GM21619 (cell line): Measurements from ENCODE around the gene ADCY5.

Experiments used
- ATAC-seq: cut with Tn5 transposase; IDR thresholded peaks from one replicate; pipeline ENCODE4 v1.9.1; 2021; ENCODE audit not compliant: unreplicated experiment

The ADCY5 gene

DNA sequence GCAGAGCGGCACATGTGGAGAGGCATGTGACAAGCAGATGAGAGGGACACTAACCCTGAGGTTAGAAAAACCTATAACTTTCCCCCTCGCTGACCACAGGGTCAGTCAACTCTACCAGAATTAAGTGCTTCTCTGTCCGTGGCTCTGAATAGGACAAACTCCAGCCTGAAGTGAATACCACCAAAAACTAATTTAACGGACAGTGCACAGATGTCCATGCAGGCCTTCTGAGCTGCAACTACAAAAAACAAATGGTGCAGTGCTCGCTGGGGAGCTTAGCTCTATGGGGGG, 59.3 kb downstream of the ADCY5 start:
- ATAC-seq: no peak

DNA sequence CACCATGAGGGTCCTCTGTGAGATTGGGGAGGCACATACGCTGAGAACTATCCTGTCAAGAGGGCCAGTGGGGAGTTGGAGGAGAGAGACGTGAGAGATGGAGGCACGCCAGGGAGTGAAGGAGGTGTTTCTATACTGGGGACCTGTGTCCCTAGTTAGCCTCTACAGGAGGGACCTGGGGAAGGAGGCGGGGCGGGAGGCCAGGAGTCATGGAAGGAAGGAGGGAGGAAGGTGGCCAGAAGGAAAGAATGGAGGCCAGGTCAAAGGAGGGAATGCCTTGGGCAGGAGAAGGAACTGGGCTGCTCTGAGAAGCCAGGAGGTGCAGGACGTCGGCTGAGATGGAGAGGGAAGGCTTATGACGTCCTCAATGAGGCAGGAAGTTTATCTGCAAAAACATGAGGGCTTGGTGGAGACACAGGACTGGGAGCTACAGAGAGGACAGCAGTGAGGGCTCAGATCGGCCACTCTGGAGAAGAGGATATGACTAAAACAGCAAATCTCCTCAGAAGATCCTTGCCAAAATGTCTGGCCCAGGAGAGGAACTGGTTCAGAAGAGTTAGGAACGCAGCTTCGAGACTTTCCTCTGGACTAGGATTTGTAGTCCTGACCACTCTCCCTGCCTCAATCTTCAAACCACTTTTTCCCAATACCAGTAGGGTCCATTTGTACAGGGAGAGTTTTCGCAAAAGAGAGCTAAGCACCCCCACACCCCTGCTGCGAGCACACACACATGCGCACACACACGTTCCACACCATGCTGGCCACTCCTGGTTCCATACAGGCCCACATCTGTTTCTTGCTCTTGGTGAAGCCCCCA, 59.9 kb downstream of the ADCY5 start:
- no peak for ATAC-seq

DNA sequence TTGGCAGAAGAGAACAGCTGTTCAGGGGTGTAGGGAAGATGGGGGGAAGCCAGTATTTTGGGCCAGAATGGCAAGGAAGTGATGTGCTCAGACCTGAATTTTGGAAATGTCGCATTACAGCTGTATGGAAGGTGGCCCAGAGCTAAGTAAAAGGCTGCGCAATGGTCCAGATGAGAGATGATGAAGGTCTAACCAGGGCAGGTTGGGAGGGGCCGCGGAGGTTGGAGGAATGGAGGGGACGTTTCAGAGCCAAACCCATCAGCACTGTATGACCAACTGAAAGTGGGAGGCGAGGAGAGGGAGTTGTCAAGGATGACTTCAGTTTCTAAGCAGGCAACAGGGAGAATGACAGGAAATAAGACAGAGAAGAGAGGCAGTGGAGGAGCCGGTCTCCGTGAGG, 60.8 kb downstream of the ADCY5 start:
- no peak for ATAC-seq

DNA sequence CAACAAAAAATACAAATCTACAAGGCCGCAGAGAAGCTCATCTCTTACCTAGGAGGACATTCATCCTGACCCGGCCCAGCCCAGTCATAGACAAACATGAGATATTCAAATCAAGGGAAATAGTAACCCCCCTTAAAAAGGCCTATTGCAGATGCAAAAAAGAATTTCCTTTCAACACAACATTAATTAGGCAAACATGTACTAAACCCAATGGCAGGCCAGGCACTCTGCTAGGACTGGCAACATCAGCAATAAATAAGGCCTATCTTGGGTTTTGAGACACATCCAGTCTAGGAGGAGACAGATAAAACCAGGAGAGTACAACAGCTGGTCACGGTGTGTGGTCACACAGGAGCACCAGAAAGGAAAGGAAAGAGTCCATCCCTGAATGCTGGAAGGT, 61.4 kb downstream of the ADCY5 start:
- no peak for ATAC-seq

DNA sequence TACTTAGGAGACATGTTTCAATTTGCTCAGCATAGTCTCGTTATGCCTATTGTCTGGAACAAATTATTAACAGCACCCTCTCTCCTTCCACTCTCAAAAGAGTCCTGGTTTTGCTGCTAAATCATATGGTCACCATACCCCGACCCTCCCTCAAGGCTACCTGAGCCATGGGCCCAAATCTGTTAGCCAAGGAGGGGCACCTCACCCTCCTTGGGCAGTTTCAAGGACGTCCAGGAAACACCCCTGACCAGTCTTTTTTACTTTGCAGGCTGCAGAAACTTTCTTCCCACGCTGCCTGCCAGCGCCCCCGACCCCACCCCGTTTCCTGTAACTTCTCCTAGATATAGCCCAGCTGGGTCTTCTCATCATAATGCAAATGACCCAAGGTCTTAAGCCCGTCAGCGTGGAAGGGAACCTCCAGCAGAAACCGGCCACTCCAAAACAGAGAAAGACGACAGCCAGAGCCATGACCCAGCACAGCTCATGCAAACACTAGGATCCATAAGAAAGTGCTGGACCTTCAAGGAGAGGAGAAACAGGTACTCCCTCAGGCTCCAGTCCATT, 62.3 kb downstream of the ADCY5 start:
- ATAC-seq: no peak

DNA sequence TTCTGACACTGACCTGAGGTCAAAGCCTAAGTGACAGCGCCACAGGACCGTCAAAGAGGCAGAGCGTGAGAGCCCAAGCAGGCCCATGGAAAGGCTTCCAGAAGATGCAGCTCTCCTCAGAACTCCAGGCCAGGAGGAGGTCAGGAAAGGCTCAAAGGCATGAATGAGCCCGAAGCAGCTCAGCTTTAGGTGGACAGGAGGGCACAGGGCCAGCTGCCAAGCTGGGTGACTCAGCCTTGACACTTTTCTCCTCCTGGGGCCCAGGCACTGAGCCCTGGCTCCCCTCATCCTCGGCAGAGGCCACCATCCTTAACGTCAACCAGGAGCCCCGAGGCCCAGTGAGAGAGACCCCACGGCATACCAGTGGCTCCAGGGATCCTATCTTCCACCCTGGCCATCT, 62.9 kb downstream of the ADCY5 start:
- ATAC-seq: no peak

DNA sequence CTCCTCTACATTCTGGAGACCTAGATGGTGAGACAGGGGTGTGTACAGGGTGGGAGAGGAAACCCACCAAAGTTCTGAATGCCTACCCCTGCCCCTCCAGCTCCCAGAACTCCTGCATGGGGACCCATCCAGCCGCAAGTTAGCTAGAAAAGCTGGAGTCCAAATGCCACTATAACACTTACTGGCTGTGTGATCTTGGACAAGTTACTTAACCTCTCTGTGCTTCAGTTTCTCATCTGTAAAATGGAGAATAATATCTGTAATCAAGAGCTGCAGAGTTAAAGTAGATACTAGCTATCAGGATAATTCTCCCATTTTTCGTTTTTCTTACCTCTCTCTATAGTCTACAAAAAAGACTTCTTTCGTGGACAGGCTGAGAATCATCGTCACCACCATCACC, 63.4 kb downstream of the ADCY5 start:
- ATAC-seq: no peak

DNA sequence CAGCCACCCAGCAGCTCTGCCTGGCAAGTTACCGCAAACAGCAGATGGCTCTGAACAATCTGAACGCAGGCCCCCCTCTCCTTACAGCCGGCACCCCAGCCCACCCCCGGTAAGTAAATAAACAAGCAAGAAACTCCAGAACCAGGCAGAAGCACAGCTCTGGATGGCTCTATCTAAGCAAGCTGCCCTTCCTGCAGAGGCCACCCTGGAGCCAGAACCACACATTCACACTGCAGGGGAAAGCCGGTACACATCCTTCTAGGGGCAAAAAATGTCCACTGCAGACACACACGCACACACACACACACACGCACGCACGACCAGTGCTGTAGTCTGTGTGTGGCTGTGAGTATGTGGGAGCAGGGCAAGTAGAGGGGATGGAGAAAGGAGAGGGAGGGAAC, 63.9 kb downstream of the ADCY5 start:
- no peak for ATAC-seq

DNA sequence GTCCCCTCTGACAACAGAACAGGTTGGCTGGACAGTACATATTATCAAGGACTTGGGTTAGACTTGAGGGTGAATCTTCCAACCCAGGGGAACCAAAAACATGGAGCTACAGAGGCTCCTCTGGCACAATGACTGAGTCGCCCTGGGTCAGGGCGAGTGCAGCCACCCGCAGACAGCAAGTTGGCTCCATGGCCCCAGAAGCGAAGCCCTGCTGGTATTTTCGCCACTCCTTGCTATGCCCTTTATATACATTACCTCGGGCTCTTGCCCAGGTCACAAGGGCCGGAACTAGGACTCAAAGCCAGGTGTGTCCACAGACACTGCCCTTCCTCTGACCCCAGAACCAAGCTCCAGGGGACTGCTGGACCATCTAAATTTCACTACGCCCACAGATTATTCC, 64.6 kb downstream of the ADCY5 start:
- ATAC-seq: no peak

DNA sequence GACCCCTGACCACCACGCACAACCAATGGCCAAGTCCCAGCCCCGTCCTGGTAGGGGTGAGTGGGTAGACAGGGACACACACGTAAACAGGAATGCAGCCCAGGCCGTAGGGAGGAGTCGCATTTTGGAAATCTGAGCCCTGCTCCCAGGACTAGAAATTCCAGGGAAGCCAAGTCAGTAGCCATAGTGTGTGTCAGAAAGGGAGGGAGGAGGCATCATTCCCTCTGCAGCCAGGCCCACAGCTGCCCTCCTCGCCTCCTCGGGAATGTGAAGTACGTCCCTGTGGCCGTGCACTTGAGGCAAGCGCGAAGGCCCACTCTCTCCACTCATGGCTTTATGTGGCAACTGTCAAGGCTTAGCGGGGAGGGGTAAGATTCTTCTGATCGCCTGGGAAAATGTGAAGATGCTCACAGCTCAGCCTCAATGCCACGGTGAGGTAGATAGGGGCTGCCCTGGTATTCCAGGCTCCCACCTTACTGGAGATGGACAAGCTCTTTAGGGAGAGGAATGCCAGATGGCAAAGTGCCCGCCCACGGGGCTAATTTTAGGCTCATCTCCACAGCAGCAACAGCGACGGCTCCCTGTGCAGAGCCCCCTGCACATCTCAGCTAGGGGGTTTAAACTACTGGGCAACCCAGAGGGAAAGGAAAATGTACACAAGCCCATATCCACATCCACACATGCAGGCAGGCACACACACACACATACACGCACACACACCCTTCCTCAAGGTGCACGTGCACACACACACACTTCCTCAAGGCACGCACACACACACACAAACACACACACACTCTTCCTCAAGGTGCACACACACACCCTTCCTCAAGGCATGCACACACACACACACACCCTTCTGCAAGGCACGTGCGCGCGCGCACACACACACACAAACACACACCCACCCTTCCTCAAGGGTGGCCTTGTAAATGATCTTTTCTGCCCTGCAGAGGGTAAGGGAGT, 65.5 kb downstream of the ADCY5 start:
- ATAC-seq: no peak

DNA sequence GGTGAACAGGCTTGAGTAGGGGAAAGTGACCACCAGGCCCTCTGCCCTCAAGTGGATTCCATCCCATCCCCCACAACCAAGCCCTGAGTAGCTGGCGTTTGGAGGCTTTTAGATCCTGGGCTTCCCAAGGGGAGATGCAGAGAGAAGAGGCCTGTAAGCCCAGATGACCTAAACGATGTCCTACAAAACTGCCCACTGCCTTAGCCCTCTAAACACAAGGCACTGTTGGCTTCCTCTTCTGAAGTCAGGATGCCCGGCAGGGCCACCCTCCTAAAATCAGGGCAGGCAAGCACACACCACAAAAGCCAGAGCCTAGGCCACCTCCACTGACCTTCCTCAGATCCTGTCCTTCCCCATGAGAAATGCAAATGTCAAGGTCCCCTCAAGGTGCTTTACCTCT, 68.6 kb downstream of the ADCY5 start:
- ATAC-seq: no peak

DNA sequence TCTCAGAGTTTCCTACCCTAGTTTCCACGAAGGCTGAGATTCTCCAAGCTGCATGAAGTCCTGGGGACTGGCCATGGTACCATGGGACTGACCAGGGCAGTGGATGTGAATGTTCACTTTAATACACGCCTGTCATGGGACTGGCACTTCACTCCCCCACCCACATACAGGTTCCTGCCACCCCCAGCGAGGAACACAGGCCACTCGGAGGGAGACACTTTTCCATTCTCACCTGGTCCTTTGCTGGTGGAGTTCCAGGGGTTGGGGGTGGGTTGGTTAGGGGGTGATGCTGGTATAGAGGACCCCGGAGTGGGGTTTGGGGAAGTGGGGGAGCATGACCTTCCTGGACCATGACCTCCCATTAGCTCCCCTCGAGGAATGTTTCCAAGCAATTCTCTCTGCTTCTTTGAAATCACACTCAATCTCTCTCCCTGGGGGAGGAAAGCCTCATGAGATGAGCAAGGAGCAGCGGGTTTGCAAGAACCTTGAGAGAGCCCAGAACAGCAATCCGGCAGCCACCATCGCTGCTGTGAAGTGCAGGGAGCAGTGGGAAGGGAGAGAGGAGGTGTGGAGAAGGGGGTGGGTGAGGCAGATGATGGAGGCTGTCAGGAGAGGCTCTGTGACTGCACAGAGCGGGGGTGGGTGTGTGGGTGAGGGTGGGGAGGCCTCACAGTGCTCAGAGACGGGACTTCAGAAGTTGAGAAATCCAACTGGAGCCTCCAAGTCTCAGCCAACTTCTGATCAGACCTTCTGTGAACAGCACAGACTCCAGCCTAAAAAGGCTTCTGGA, 69.7 kb downstream of the ADCY5 start:
- no peak for ATAC-seq

DNA sequence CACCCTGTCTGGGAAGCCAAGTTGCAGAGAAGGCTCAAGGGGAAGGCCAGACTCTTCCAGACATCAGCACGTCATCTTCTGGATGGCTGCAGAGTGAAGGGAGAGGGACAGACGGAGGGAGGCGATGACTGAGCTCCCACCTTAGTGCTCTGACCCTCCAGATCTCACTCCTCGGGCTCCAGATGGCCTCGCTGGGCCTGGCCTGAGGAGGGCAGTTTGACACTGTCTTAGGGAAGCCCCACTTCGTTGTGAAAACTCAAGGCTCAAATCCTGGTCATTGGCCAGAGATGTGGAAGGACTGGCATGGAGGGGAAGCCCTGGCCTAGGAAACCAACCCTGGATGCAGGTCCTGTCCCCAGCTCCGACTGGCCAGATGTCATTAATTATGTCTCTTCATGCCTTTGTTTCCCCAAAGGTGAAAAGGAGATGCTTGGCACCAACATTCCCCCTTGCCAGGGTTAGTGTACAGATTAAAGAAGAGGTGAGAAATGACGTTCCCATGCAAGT, 70.4 kb downstream of the ADCY5 start:
- no peak for ATAC-seq

DNA sequence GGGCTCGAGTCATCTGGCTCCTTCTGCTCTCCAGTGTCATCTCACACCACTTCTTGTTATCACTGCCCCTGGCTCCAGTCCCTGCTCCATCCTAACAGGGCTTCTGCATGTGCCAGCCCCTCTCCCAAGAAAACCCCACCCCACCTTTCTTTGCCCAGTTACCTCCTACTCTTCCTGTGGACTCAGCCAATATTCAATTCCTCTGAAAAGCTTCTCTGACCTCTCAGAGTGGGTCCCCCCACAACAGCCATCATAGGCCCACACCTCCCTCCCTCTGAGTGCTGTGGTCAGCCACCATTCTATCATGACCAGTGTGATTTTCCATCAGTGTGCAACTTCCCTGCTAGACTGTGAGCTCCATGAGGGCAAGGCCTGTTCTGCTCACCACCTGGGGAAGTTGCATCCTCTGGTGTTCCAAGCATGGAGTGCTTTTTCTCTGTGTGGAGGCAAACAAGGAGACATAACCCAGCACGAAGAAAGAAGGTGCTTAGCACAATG, 71.6 kb downstream of the ADCY5 start:
- no peak for ATAC-seq

DNA sequence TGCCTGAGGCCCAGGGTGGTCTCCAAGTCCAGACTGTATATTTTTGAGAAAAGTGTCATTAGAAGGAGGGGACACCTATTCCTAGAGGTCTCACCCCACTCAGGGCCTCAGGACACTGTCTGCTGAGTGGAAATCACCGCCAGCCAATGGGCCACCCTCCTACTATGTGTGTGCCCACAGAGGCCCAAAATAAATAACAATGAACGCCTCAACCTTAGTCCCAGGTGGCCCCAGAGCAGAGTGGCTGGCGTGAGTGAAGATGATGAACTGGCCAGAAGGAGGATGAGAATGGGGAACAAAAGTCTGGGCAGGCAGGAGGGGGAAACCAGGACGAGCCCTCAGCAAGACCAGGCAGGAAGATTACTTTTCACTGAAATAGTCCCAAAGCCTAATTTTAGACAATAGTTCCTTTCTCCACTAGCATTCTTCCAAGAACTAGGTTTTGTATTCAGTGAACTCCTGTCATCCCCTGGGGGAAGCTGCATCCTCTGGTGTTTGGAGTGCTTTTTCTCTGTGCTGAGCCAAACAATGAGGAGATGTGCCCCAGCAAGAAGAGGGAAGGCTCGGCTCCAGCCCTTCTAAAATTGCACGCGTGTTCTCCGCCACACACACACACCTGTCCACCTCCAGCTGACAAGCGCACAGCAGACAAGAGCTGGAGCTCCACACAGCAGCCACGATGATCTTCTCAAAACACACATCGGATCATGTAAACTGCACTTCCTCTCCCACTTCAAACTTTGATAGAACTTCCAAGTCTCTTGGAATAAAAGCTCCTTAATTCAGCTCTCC, 72.2 kb downstream of the ADCY5 start:
- no peak for ATAC-seq

DNA sequence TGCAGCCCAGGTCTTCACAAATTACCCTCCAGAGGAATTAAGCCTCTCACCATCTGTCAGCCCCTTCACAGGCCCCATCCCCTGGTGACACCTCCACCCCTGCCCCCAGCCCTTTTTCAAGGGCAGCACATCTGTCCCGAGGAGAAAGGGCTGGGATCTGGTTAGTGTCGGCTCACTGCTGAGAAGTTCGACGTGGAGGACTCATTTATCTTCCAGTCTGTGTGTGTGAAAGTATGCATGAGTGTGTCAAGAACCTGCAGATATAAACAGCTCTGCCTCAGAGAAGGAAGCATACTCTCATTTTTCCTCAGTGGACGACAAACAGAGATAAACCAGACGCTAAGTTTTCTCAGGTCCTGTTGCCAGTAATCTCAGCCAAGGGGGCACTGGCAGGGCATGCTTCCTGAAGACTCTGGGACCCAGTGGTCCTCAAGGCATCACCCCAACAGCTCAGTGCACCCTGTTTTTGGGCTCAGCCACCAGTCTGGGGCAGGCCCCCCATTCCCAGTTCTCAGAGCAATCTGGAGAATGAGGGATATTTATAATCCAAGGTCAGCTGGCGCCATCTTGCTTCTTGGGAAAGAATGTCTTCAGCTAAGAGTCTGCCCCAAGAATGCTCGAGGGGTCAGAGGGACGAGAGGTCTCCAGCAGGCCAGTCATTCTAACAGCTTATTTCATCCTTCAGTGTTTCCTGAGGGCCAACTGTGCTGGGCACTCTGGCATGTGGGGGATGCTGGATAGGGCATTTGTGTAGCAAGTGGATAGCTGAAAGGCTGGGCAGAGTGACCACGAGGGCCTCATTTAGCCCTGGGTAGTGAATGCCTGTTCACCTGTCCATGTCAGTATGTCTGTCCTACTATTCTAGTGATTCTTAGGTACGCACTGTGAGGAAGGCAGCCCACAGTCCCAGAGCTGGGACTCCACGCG, 73.6 kb downstream of the ADCY5 start:
- no peak for ATAC-seq

DNA sequence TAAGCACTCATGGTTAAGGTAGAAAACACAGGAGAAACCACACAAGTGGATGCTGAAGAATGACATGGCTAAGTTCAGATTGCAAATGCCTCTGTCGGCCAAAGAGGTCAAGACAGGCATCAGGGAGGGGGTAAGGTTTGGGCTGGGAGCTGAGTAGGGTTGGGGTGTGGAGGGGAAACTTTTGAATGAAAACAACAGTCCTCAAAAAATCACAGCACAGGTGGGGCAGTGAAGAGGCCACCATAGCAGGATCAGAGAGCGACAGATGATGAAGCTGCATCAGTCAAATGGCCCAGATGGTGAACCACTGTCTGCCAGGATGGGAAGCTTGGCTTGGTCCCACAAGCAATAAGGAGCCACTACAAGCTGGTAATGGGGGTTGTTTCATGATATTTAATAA, 74.9 kb downstream of the ADCY5 start:
- ATAC-seq: no peak

DNA sequence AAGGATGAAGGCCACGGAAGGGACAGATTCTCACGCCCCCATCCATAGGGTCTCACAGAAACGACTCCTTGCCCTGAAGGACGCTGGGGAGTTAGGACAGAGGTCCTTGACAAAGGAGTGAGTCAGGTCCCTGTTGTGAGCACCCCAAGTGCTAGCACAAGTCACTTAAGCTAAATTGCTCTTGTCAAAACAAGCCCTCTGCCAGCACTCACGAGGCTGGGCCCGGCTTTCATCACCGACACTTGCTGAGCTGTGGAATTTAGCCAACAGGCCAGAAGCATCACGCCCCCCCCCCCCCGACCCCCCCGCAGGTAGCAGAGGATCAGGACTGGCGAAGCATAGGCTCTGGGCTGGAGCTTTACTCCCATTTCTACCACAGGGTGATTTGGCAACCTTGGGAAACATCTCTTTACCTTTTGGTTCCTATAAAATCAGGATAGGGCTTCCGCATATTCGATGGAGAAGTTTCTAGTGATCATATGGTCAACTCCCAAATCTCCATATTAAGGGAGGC, 75.4 kb downstream of the ADCY5 start:
- ATAC-seq: no peak
